ENCODE results near the gene VASN. TPM values are rescaled to one million over a fixed set of nuclear protein-coding genes. Genes with fewer than 3 reads are reported as not detected.

Gene VASN
- total RNA-seq, 1 donor from 2014 or later = 0.67 TPM

- no peak overlapping the region for H3K4me3 Mint-ChIP-seq (ENCODE audit: unreplicated experiment)
- no peaks in the 10 kb centered on the region for H3K36me3 Mint-ChIP-seq (ENCODE audit: low read depth, unreplicated experiment)
- peaks cover 3% of the 10 kb centered on the region for H3K4me1 Mint-ChIP-seq (ENCODE audit: unreplicated experiment)
- H3K27ac Mint-ChIP-seq (ENCODE audit: unreplicated experiment) = no peak overlapping the region
- TF ChIP-seq CTCF (IDR thresholded peaks at IDR 0.05; ENCODE audit: unreplicated experiment) = no peak
- no peaks in the 10 kb centered on the region for H3K9me3 Mint-ChIP-seq (ENCODE audit: unreplicated experiment)
- DNase-seq (ENCODE audit: low spot score) = no peak
- H3K27me3 Mint-ChIP-seq (ENCODE audit: unreplicated experiment) = peaks cover 1% of the 10 kb centered on the region
These were observed 47.0 kb upstream of the VASN start for GRCh38 chr16:4324492-4325252.

- Mint-ChIP-seq H3K27ac (ENCODE audit: unreplicated experiment) (no peak overlapping the region), H3K4me1 (ENCODE audit: unreplicated experiment) (peaks cover 3% of the 10 kb centered on the region), H3K36me3 (ENCODE audit: low read depth, unreplicated experiment) (no peaks in the 10 kb centered on the region), H3K4me3 (ENCODE audit: unreplicated experiment) (no peak overlapping the region), H3K27me3 (ENCODE audit: unreplicated experiment) (no peaks in the 10 kb centered on the region), H3K9me3 (ENCODE audit: unreplicated experiment) (no peaks in the 10 kb centered on the region)
- DNase-seq (ENCODE audit: low spot score) = no peak
- no peak for TF ChIP-seq CTCF (IDR thresholded peaks at IDR 0.05; ENCODE audit: unreplicated experiment)
These were observed 46.3 kb upstream of the VASN start for GRCh38 chr16:4325253-4325758.

- Mint-ChIP-seq H3K27me3 (ENCODE audit: unreplicated experiment) (no peaks in the 10 kb centered on the region), H3K4me1 (ENCODE audit: unreplicated experiment) (peaks cover 3% of the 10 kb centered on the region), H3K4me3 (ENCODE audit: unreplicated experiment) (no peak overlapping the region), H3K9me3 (ENCODE audit: unreplicated experiment) (no peaks in the 10 kb centered on the region), H3K36me3 (ENCODE audit: low read depth, unreplicated experiment) (no peaks in the 10 kb centered on the region), H3K27ac (ENCODE audit: unreplicated experiment) (no peak overlapping the region)
- DNase-seq (ENCODE audit: low spot score) = no peak
- TF ChIP-seq CTCF (IDR thresholded peaks at IDR 0.05; ENCODE audit: unreplicated experiment) = no peak
These were observed 44.1 kb upstream of the VASN start for GRCh38 chr16:4327386-4328045.

GRCh38 chr16:4328046-4328781 lies 43.4 kb upstream of the VASN start:
- DNase-seq (ENCODE audit: low spot score) = peak; percentile 79
- TF ChIP-seq CTCF (IDR thresholded peaks at IDR 0.05; ENCODE audit: unreplicated experiment) = peak; percentile 13
- no peak overlapping the region for H3K27ac Mint-ChIP-seq (ENCODE audit: unreplicated experiment)
- H3K9me3 Mint-ChIP-seq (ENCODE audit: unreplicated experiment) = no peaks in the 10 kb centered on the region
- no peaks in the 10 kb centered on the region for H3K27me3 Mint-ChIP-seq (ENCODE audit: unreplicated experiment)
- no peak overlapping the region for H3K4me3 Mint-ChIP-seq (ENCODE audit: unreplicated experiment)
- no peaks in the 10 kb centered on the region for H3K36me3 Mint-ChIP-seq (ENCODE audit: low read depth, unreplicated experiment)
- peaks cover 3% of the 10 kb centered on the region for H3K4me1 Mint-ChIP-seq (ENCODE audit: unreplicated experiment)

All from endothelial cell (in vitro differentiated cells).